ENCODE data around the gene ASTN2. TPM values are rescaled to one million over a fixed set of nuclear protein-coding genes. Genes with fewer than 3 reads are reported as not detected.

ASTN2 gene
- total RNA-seq, 1 experiment from 2014 or later: 4.8 TPM

GRCh38 chr9:117018966-117019617 lies 395.8 kb downstream of the ASTN2 start:
- ChIA-PET CTCF (no interaction called here), RAD21 (ENCODE audit: low non-redundant PET in 1 of 2, low total read pairs in 2 of 2, uncharacterized antibody in 2 of 2, unreplicated experiment in 2 of 2) (no interaction called here), POLR2A (no interaction called here)
- no peaks in the 10 kb centered on the region for H4K20me1 ChIP-seq (ENCODE audit: insufficient read depth)
- no peak overlapping the region for H3K9ac ChIP-seq (ENCODE audit: low read length)
- H2AFZ ChIP-seq (ENCODE audit: low read depth, low read length, poor library complexity, severe bottlenecking): no peak overlapping the region
- no peaks in the 10 kb centered on the region for H3K9me3 ChIP-seq (ENCODE audit: control insufficient read depth in 1 of 2, insufficient read depth in 1 of 2, low read depth in 1 of 2, low read length in 2 of 2)
- intact Hi-C loops (cut with micrococcal nuclease): no loop called here
- DNase-seq (ENCODE audit: low read depth, low spot score) (no peak), ATAC-seq (no peak)
- H3K4me3 ChIP-seq (replicated peaks in 1 of 2; ENCODE audit: low read depth in 1 of 2, low read length in 2 of 2): no peak overlapping the region
- H3K4me2 ChIP-seq (ENCODE audit: low read length): no peak overlapping the region
- no peaks in the 10 kb centered on the region for H3K27me3 ChIP-seq (ENCODE audit: insufficient read depth, low read length)
- H3K79me2 ChIP-seq (ENCODE audit: insufficient read depth, low read length): no peaks in the 10 kb centered on the region
- H3K27ac ChIP-seq (ENCODE audit: low read depth, low read length): no peak overlapping the region
- H3K9me2 ChIP-seq (ENCODE audit: insufficient read depth): no peaks in the 10 kb centered on the region
- no TSS peak for BruUV-seq (replicated peaks)
- TF ChIP-seq SRF (IDR thresholded peaks at IDR 0.05; ENCODE audit: low read depth) (no peak), ZBTB33 (IDR thresholded peaks at IDR 0.05; ENCODE audit: extremely low read depth, insufficient replicate concordance, low read length) (no peak), SP1 (IDR thresholded peaks at IDR 0.05; ENCODE audit: low read depth) (no peak), CEBPB (IDR thresholded peaks at IDR 0.05; ENCODE audit: low read depth) (no peak), EZH2phosphoT487 (IDR thresholded peaks at IDR 0.05; ENCODE audit: borderline replicate concordance) (no peak), YY1 (IDR thresholded peaks at IDR 0.05; ENCODE audit: extremely low read depth, insufficient replicate concordance, low read depth, low read length) (no peak)
- TF ChIP-seq, protein P1, sequence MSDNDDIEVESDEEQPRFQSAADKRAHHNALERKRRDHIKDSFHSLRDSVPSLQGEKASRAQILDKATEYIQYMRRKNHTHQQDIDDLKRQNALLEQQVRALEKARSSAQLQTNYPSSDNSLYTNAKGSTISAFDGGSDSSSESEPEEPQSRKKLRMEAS (IDR thresholded peaks at IDR 0.05): no peak
- TF ChIP-seq, protein P2, sequence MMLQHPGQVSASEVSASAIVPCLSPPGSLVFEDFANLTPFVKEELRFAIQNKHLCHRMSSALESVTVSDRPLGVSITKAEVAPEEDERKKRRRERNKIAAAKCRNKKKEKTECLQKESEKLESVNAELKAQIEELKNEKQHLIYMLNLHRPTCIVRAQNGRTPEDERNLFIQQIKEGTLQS (IDR thresholded peaks at IDR 0.05): no peak
- no peaks in the 10 kb centered on the region for H3K4me1 ChIP-seq (ENCODE audit: control insufficient read depth in 1 of 2, insufficient read depth in 2 of 2, low read length in 2 of 2)
- H3K36me3 ChIP-seq (ENCODE audit: control insufficient read depth in 1 of 2, insufficient read depth in 2 of 2, low read length in 2 of 2): no peaks in the 10 kb centered on the region
